K562 (cell line): ENCODE data around the gene PPP1R14B. TPM values are rescaled to one million over a fixed set of nuclear protein-coding genes. Genes with fewer than 3 reads are reported as not detected.

ENCODE experiments used
- ATAC-seq: fragments of 200-7000 bp; cut with Tn5 transposase; 3 replicates; pipeline ENCODE4 v1.9.1; 2020; ENCODE audit warnings: moderate library complexity
- BruUV-seq: library from RNA; stranded (reverse); fragments of 400-500 nt; replicated peaks from 2 replicates; lab custom pipeline; 2021; lab: Mats Ljungman, UMichigan
- CTCF ChIA-PET: fragments of 300-600 bp; formaldehyde crosslinking; extraction: SDS; loops from one replicate; lab custom pipeline; 2021; ENCODE audit warnings: low intra/inter-chr PET ratio; lab: Yijun Ruan, JAX
- POLR2A ChIA-PET: fragments of 300-600, 350-650 bp; sonication (Branson Sonifier 250); formaldehyde crosslinking; extraction: SDS; loops from one replicate; lab custom pipeline; 2021; ENCODE audit warnings: antibody characterized with exemption, inconsistent platforms; lab: Yijun Ruan, JAX
- DNase-seq, 4 experiments: peaks; one replicate each; pipeline versions ENCODE4 v3.0.0 to v3.0.0-alpha.2; 2011 to 2018; ENCODE audit warnings: low spot score in 3 of 4, mixed read lengths in 3 of 4; ENCODE audit errors: extremely low read depth in 1 of 4
- FAIRE-seq: peaks from 2 replicates; lab custom pipeline; 2011; peaks lifted over from hg19 to GRCh38; lab: Jason Lieb, UNC
- H2AFZ ChIP-seq: 2 replicates; pipeline ENCODE4 v1.6.0; 2011; ENCODE audit warnings: low read depth, low read length, control low read depth, inconsistent platforms
- H3K27ac ChIP-seq: fragments of 200-600 bp; 3 replicates; pipeline ENCODE4 v1.8.0; 2011; ENCODE audit warnings: low read depth, mild to moderate bottlenecking, control low read depth, inconsistent platforms, low read length, moderate library complexity, mixed read lengths; ENCODE audit errors: extremely low read depth
- H3K27me3 ChIP-seq, 2 experiments: fragments of 300-600 bp in 1 of 2; 2 replicates in 1 of 2; 3 replicates in 1 of 2; pipeline versions ENCODE4 v1.6.0 to v1.8.0; 2011; ENCODE audit warnings: inconsistent platforms in 2 of 2, low read length in 2 of 2, mild to moderate bottlenecking in 1 of 2, mixed read lengths in 1 of 2, moderate library complexity in 1 of 2; ENCODE audit not compliant: control insufficient read depth in 2 of 2, insufficient read depth in 2 of 2
- H3K36me3 ChIP-seq: fragments of 300-600 bp; 3 replicates; pipeline ENCODE4 v1.8.0; 2011; ENCODE audit warnings: mild to moderate bottlenecking, low read length, inconsistent platforms; ENCODE audit not compliant: control insufficient read depth, insufficient read depth
- H3K4me1 ChIP-seq, 2 experiments: fragments of 200-600 bp in 1 of 2; replicated peaks in 1 of 2; 2 replicates in 1 of 2; 3 replicates in 1 of 2; pipeline versions ENCODE4 v1.5.1 to v1.8.0; 2011; ENCODE audit warnings: inconsistent platforms in 2 of 2, low read length in 2 of 2, mild to moderate bottlenecking in 1 of 2, mixed read lengths in 1 of 2, moderate library complexity in 1 of 2; ENCODE audit not compliant: control insufficient read depth in 2 of 2, insufficient read depth in 2 of 2
- H3K4me2 ChIP-seq: 2 replicates; pipeline ENCODE4 v1.6.1; 2011; ENCODE audit warnings: low read length, control low read depth, inconsistent platforms, mixed read lengths; ENCODE audit not compliant: insufficient read depth
- H3K4me3 ChIP-seq: fragments of 200-600 bp; sonication (generic), shearing (Covaris generic); 2 replicates; pipeline ENCODE4 v1.5.1; 2016; ENCODE audit warnings: control low read depth, inconsistent platforms
- H3K79me2 ChIP-seq: fragments of 200-600 bp; 3 replicates; pipeline ENCODE4 v1.8.0; 2011; ENCODE audit warnings: low read length, inconsistent platforms; ENCODE audit not compliant: control insufficient read depth, insufficient read depth
- H3K9ac ChIP-seq, 2 experiments: 2 replicates each; pipeline versions ENCODE4 v1.6.0 to v1.6.1; 2011; ENCODE audit warnings: low read depth in 2 of 2, low read length in 2 of 2, control low read depth in 1 of 2, inconsistent platforms in 1 of 2, mild to moderate bottlenecking in 1 of 2, mixed read lengths in 1 of 2; ENCODE audit not compliant: insufficient read depth in 1 of 2
- H3K9me1 ChIP-seq: one replicate; pipeline ENCODE4 v1.6.0; 2011; ENCODE audit warnings: inconsistent platforms, mild to moderate bottlenecking, low read length, moderate library complexity; ENCODE audit not compliant: control insufficient read depth, insufficient read depth
- H3K9me3 ChIP-seq: replicated peaks from 2 replicates; pipeline ENCODE4 v1.5.1; 2011; ENCODE audit warnings: low read depth, low read length, inconsistent platforms; ENCODE audit not compliant: control insufficient read depth, insufficient read depth
- H4K20me1 ChIP-seq: replicated peaks from 2 replicates; pipeline ENCODE4 v1.6.1; 2011; ENCODE audit warnings: low read length, inconsistent platforms, mixed read lengths; ENCODE audit not compliant: control insufficient read depth, insufficient read depth
- BMI1 ChIP-seq: fragments of 150-350 bp; IDR thresholded peaks from 2 replicates; pipeline ENCODE4 v1.6.1; 2014; ENCODE audit warnings: low read length
- CEBPG ChIP-seq, 3 experiments: fragments of 200-800 bp in 1 of 3; sonication (Bioruptor generic) in 1 of 3; sonication (generic) in 1 of 3; formaldehyde crosslinking in 1 of 3; IDR thresholded peaks in 2 of 3; conservative IDR thresholded peaks in 1 of 3; 2 replicates each; pipeline versions ENCODE4 v1.6.1 to v1.8.0; 2016 to 2022; ENCODE audit warnings: missing compliant biosample characterization in 2 of 3, missing genetic modification characterization in 2 of 3, mild to moderate bottlenecking in 1 of 3, missing genetic modification reagents in 1 of 3
- CLOCK ChIP-seq: fragments of 250-450 bp; sonication (Bioruptor Pico); IDR thresholded peaks from 2 replicates; pipeline ENCODE4 v1.4.0; 2020; ENCODE audit warnings: mild to moderate bottlenecking, moderate library complexity, borderline replicate concordance
- ETV1 ChIP-seq: fragments of 450-650 bp; conservative IDR thresholded peaks from 2 replicates; pipeline ENCODE4 v1.6.1; 2016; ENCODE audit warnings: missing genetic modification characterization, control low read depth, low read depth, missing compliant biosample characterization
- MYC ChIP-seq, 2 experiments: fragments of 250-450 bp in 1 of 2; sonication (Bioruptor Pico) in 1 of 2; IDR thresholded peaks; 2 replicates each; pipeline versions ENCODE4 v1.5.1 to v1.6.1; 2012 to 2021; ENCODE audit warnings: low read depth in 2 of 2, borderline replicate concordance in 1 of 2, improper control_type of control experiment in 1 of 2, low read length in 1 of 2, mild to moderate bottlenecking in 1 of 2, moderate library complexity in 1 of 2
- NCOA2 ChIP-seq, 2 experiments: fragments of 450-650 bp; IDR thresholded peaks; 2 replicates each; pipeline ENCODE4 v1.6.1; 2018; ENCODE audit warnings: mild to moderate bottlenecking in 2 of 2, moderate library complexity in 1 of 2; ENCODE audit not compliant: partially characterized antibody in 2 of 2
- PCBP2 ChIP-seq: fragments of 200-400 bp; formaldehyde crosslinking; IDR thresholded peaks from 2 replicates; pipeline ENCODE4 v1.6.1; 2018; ENCODE audit warnings: low read length, low read depth, mild to moderate bottlenecking, moderate library complexity; ENCODE audit not compliant: poor library complexity, severe bottlenecking
- PTRF ChIP-seq: fragments of 450-650 bp; IDR thresholded peaks from 2 replicates; pipeline ENCODE4 v1.6.1; 2016; ENCODE audit warnings: mild to moderate bottlenecking, missing genetic modification characterization, missing compliant biosample characterization
- RB1 ChIP-seq: fragments of 450-650 bp; IDR thresholded peaks from 2 replicates; pipeline ENCODE4 v1.6.1; 2017; ENCODE audit warnings: low read depth, mild to moderate bottlenecking
- SAFB2 ChIP-seq: fragments of 200-400 bp; formaldehyde crosslinking; IDR thresholded peaks from 2 replicates; pipeline ENCODE4 v1.6.1; 2018; ENCODE audit warnings: borderline replicate concordance, low read length, low read depth, moderate library complexity; ENCODE audit not compliant: severe bottlenecking
- TCF3 ChIP-seq: sonication (generic); formaldehyde crosslinking; IDR thresholded peaks from 2 replicates; pipeline ENCODE4 v1.4.0; 2020; ENCODE audit warnings: mild to moderate bottlenecking, missing genetic modification reagents
- TEAD2 ChIP-seq: fragments of 450-650 bp; IDR thresholded peaks from 2 replicates; pipeline ENCODE4 v1.6.1; 2016; ENCODE audit warnings: missing genetic modification characterization, control low read depth, missing compliant biosample characterization
- ZBED1 ChIP-seq: IDR thresholded peaks from 2 replicates; pipeline ENCODE4 v1.6.1; 2014
- ZNF212 ChIP-seq: fragments of 450-650 bp; formaldehyde crosslinking; IDR thresholded peaks from 2 replicates; pipeline ENCODE4 v1.4.0; 2020; ENCODE audit warnings: mild to moderate bottlenecking
- ZNF655 ChIP-seq: fragments of 250-450 bp; sonication (Bioruptor Pico); IDR thresholded peaks from 2 replicates; pipeline ENCODE4 v1.5.0; 2021
- ZNF695 ChIP-seq: fragments of 450-650 bp; formaldehyde crosslinking; IDR thresholded peaks from 2 replicates; pipeline ENCODE4 v1.4.0; 2020; ENCODE audit warnings: mild to moderate bottlenecking, moderate library complexity
- ZNF707 ChIP-seq: fragments of 250-450 bp; sonication (Bioruptor Pico); conservative IDR thresholded peaks from 2 replicates; pipeline ENCODE4 v1.8.0; 2022; ENCODE audit warnings: inconsistent platforms, mild to moderate bottlenecking, moderate library complexity
- WGBS: fragments of 100-300 bp; shearing (Covaris generic); methylation state at CpG from one replicate; pipeline ENCODE4 v1.1.6; 2016; ENCODE audit warnings: low coverage, mixed read lengths; ENCODE audit not compliant: insufficient coverage; ENCODE audit errors: missing lambda C conversion rate; 5-methylcytosine and 5-hydroxymethylcytosine counted together
- in situ Hi-C: fragments of 300-500 bp; cut with MboI; formaldehyde crosslinking; loops from 4 replicates; pipeline ENCODE4 v1.15.0; 2018; ENCODE audit warnings: inconsistent platforms, mixed read lengths
- intact Hi-C: fragments of 100-400 bp; cut with micrococcal nuclease; formaldehyde crosslinking; loops from 2 replicates; pipeline ENCODE4 v1.14.2; 2022
- polyA plus RNA-seq, 8 experiments: library from polyadenylated mRNA; depleted of rRNA in 4 of 8; stranded (reverse) in 5 of 8; unstranded in 3 of 8; fragments of >200 nt; fragmentation: Nextera tagmentation in 2 of 8; fragmentation: Illumina TruSeq in 1 of 8; extraction: Ambion mirVana in 2 of 8; extraction: Trizol in 1 of 8; gene quantifications; 2 replicates each; pipeline versions ENCODE4 v1.2.1 to v1.2.3, GENCODE V29; 2011 to 2014; ENCODE audit warnings: inconsistent platforms in 1 of 8, missing spikeins in 1 of 8
- total RNA-seq, 7 experiments: library from RNA; depleted of rRNA in 6 of 7; stranded (reverse); fragments of >200 nt in 6 of 7; fragmentation: Illumina TruSeq in 2 of 7; extraction: Trizol in 2 of 7; gene quantifications; 2 replicates each; pipeline versions ENCODE4 v1.2.1 to v1.2.3, GENCODE V29; 2011 to 2021; ENCODE audit warnings: low replicate concordance in 1 of 7

PPP1R14B gene
- total and polyA plus RNA-seq, 9 of the 15 experiments (the other 6 are each of a cell fraction or from before 2014, with no cell fraction given): 7.7 to 566 (median 212) TPM

- Histone ChIP-seq H3K27me3 (no peaks in the 10 kb centered on the region), H3K9ac (peak overlapping the region; percentile 89 to 99), H3K4me2 (peak overlapping the region; percentile 92), H3K9me3 (no peaks in the 10 kb centered on the region), H3K79me2 (peaks cover 36% of the 10 kb centered on the region), H3K36me3 (peaks cover 49% of the 10 kb centered on the region), H4K20me1 (no peaks in the 10 kb centered on the region), H2AFZ (no peak overlapping the region; the same call in 1 of the 2 replicates), H3K4me3 (peak overlapping the region; percentile 60), H3K9me1 (peaks cover 3% of the 10 kb centered on the region), H3K4me1 (peaks cover 28 to 59% of the 10 kb centered on the region in 2 experiments), H3K27ac (peak overlapping the region; percentile 96)
- FAIRE-seq (no peak), DNase-seq (peak in 2 of 4 experiments; percentile 41 to 47), ATAC-seq (no peak)
- in situ Hi-C loops (no loop called here), intact Hi-C loops (loop anchor here (2.0 kb wide), 1 partner anchor 21 kb away; the partner anchor contains the start of gene PPP1R14B)
- no TSS peak for BruUV-seq
- WGBS: 31% methylated on average over 21 of the region's 23 CpGs
- CTCF ChIA-PET: interaction anchor here (2.6 kb wide), 1 partner anchor 64 kb away, joined by 11 read pairs; no protein-coding TSS in a partner anchor
- POLR2A ChIA-PET: interaction anchor here (0.6 to 5.7 kb wide), 15 partner anchors 8 to 74 kb away, joined by 3 to 58 read pairs (median 4); partner anchors contain the start of genes BAD, CATSPERZ, ESRRA and FERMT3
- peak; percentile 90 for TF ChIP-seq ETV1 (tag)
- no peak for TF ChIP-seq NCOA2 (IDR thresholded peaks at IDR 0.05; ENCODE audit: partially characterized antibody in 2 of 2)
- no peak for TF ChIP-seq PCBP2
- TF ChIP-seq ZNF655 (CRISPR knock-in tag): no peak
- TF ChIP-seq ZNF695: no peak
- no peak for TF ChIP-seq CEBPG (CRISPR knock-in tag; IDR thresholded peaks at IDR 0.05)
- TF ChIP-seq CEBPG (tag; conservative IDR thresholded peaks at IDR 0.05 in 1 of 2, IDR thresholded peaks at IDR 0.05 in 1 of 2): no peak
- no peak for TF ChIP-seq PTRF
- no peak for TF ChIP-seq BMI1
- TF ChIP-seq SAFB2: no peak
- TF ChIP-seq CLOCK (CRISPR knock-in tag): no peak
- TF ChIP-seq MYC (IDR thresholded peaks at IDR 0.05; ENCODE audit: low read depth, low read length): no peak
- no peak for TF ChIP-seq MYC (CRISPR knock-in tag; IDR thresholded peaks at IDR 0.05; ENCODE audit: borderline replicate concordance, low read depth)
- TF ChIP-seq RB1: no peak
- no peak for TF ChIP-seq ZNF212 (CRISPR knock-in tag)
- TF ChIP-seq ZNF707 (CRISPR knock-in tag): 0 out of 2 replicates have a peak, but pooled peaks have one; percentile 24
- no peak for TF ChIP-seq ZBED1
- no peak for TF ChIP-seq TCF3 (CRISPR knock-in tag)
- no peak for TF ChIP-seq TEAD2 (tag)
Measured at GRCh38 chr11:64268025-64268892, 21.5 kb upstream of the PPP1R14B start.
